CD14-positive monocyte (primary cell): ENCODE results near the gene ENTREP3. TPM values are rescaled to one million over a fixed set of nuclear protein-coding genes. Genes with fewer than 3 reads are reported as not detected.
"Not testable (repeated sequence)": the region's sequence is repeated elsewhere in the genome, so short reads cannot be mapped to it uniquely, and the experiment has no call there.

Experiments used
- DNase-seq, 3 donors: peaks; one replicate each; pipeline ENCODE4 v3.0.0-alpha.2; 2011 to 2022
- H2AFZ ChIP-seq: 2 replicates; pipeline ENCODE4 v1.6.0; 2012; ENCODE audit warnings: mild to moderate bottlenecking, low read depth, low read length, inconsistent platforms; ENCODE audit not compliant: insufficient read depth, poor library complexity, severe bottlenecking
- H3K27ac ChIP-seq, 2 donors: 1 replicate in 1 of 2; 2 replicates in 1 of 2; pipeline ENCODE4 v1.5.1; 2012 to 2013; ENCODE audit warnings: low read length in 2 of 2, control low read depth in 1 of 2, inconsistent platforms in 1 of 2, low read depth in 1 of 2, mild to moderate bottlenecking in 1 of 2
- H3K27me3 ChIP-seq, 2 donors: one replicate each; pipeline versions ENCODE4 v1.6.0 to v1.6.1; 2011 to 2013; ENCODE audit warnings: low read length in 2 of 2; ENCODE audit not compliant: control insufficient read depth in 2 of 2, insufficient read depth in 2 of 2
- H3K36me3 ChIP-seq, 2 donors: replicated peaks in 1 of 2; 1 replicate in 1 of 2; 2 replicates in 1 of 2; pipeline versions ENCODE4 v1.5.1 to v1.6.1; 2012 to 2013; ENCODE audit warnings: low read length in 2 of 2, control low read depth in 1 of 2, inconsistent platforms in 1 of 2, mild to moderate bottlenecking in 1 of 2; ENCODE audit not compliant: insufficient read depth in 2 of 2, control insufficient read depth in 1 of 2
- H3K4me1 ChIP-seq, 2 donors: 1 replicate in 1 of 2; 2 replicates in 1 of 2; pipeline versions ENCODE4 v1.5.1 to v1.6.1; 2012 to 2013; ENCODE audit warnings: low read length in 2 of 2, control low read depth in 1 of 2, inconsistent platforms in 1 of 2, mild to moderate bottlenecking in 1 of 2, moderate library complexity in 1 of 2; ENCODE audit not compliant: insufficient read depth in 2 of 2, control insufficient read depth in 1 of 2
- H3K4me2 ChIP-seq: replicated peaks from 2 replicates; pipeline ENCODE3; 2012; ENCODE audit warnings: low read length, moderate library complexity, mild to moderate bottlenecking; ENCODE audit not compliant: poor library complexity, severe bottlenecking; ENCODE audit errors: extremely low read depth
- H3K4me3 ChIP-seq, 3 experiments: fragments of 200-600 bp in 1 of 3; sonication (generic) in 1 of 3; replicated peaks in 1 of 3; 1 replicate in 2 of 3; 2 replicates in 1 of 3; pipeline ENCODE4 v1.5.1; 2011 to 2013; ENCODE audit warnings: low read length in 3 of 3, mild to moderate bottlenecking in 3 of 3, control low read depth in 2 of 3, low read depth in 2 of 3, inconsistent platforms in 1 of 3, moderate library complexity in 1 of 3
- H3K79me2 ChIP-seq: 2 replicates; pipeline ENCODE4 v1.6.0; 2012; ENCODE audit warnings: mild to moderate bottlenecking, control low read depth, inconsistent platforms, low read length, moderate library complexity; ENCODE audit not compliant: insufficient read depth
- H3K9ac ChIP-seq: 2 replicates; pipeline ENCODE4 v1.6.0; 2017; ENCODE audit warnings: low read length, mild to moderate bottlenecking; ENCODE audit not compliant: insufficient read depth, poor library complexity, severe bottlenecking
- H3K9me3 ChIP-seq, 2 donors: replicated peaks in 1 of 2; 1 replicate in 1 of 2; 2 replicates in 1 of 2; pipeline versions ENCODE4 v1.5.1 to v1.6.1; 2012 to 2013; ENCODE audit warnings: low read length in 2 of 2, control low read depth in 1 of 2; ENCODE audit not compliant: control insufficient read depth in 1 of 2, insufficient read depth in 1 of 2
- H4K20me1 ChIP-seq: 2 replicates; pipeline ENCODE4 v1.6.0; 2012; ENCODE audit warnings: mild to moderate bottlenecking, low read length, control low read depth, moderate library complexity; ENCODE audit not compliant: insufficient read depth
- H3K27ac Mint-ChIP-seq, 7 donors: one replicate each; pipeline ENCODE4 v1.8.0; 2020; ENCODE audit warnings: mild to moderate bottlenecking in 7 of 7, mixed read lengths in 7 of 7, moderate library complexity in 6 of 7, inconsistent platforms in 2 of 7
- H3K27me3 Mint-ChIP-seq, 3 donors: one replicate each; pipeline ENCODE4 v1.8.0; 2021 to 2022; ENCODE audit warnings: low read depth in 3 of 3, mild to moderate bottlenecking in 3 of 3, mixed read lengths in 3 of 3, moderate library complexity in 3 of 3, inconsistent platforms in 1 of 3
- H3K36me3 Mint-ChIP-seq, 2 donors: one replicate each; pipeline ENCODE4 v1.8.0; 2020; ENCODE audit warnings: mixed read lengths in 2 of 2, inconsistent platforms in 1 of 2, mild to moderate bottlenecking in 1 of 2
- H3K4me1 Mint-ChIP-seq: one replicate; pipeline ENCODE4 v1.8.0; 2020; ENCODE audit warnings: mild to moderate bottlenecking, mixed read lengths
- H3K4me3 Mint-ChIP-seq, 2 donors: one replicate each; pipeline ENCODE4 v1.8.0; 2020; ENCODE audit warnings: mild to moderate bottlenecking in 2 of 2, mixed read lengths in 2 of 2, moderate library complexity in 1 of 2
- H3K9me3 Mint-ChIP-seq, 7 donors: one replicate each; pipeline ENCODE4 v1.8.0; 2020 to 2022; ENCODE audit warnings: mixed read lengths in 7 of 7, mild to moderate bottlenecking in 6 of 7, moderate library complexity in 6 of 7, inconsistent platforms in 2 of 7
- WGBS: methylation state at CpG from one replicate; pipeline ENCODE4 v1.1.5; 2013; ENCODE audit warnings: missing lambda C conversion rate; ENCODE audit not compliant: insufficient coverage; 5-methylcytosine and 5-hydroxymethylcytosine counted together
- intact Hi-C, 2 donors: fragments of 100-400 bp; cut with micrococcal nuclease; formaldehyde crosslinking; loops; one replicate each; pipeline versions ENCODE4 v1.15.0 to v1.15.1; 2023
- polyA plus RNA-seq, 3 donors: library from polyadenylated mRNA; depleted of rRNA in 1 of 3; unstranded in 2 of 3; stranded (reverse) in 1 of 3; fragments of 300-500 nt in 2 of 3; fragments of >200 nt in 1 of 3; fragmentation: Illumina TruSeq in 2 of 3; gene quantifications; 1 replicate in 2 of 3; 2 replicates in 1 of 3; pipeline ENCODE4 v1.2.3, GENCODE V29; 2012 to 2021
- TF ChIP-seq, protein P1 (sequence below): fragments of 200-600 bp; IDR thresholded peaks from one replicate; pipeline ENCODE4 v1.8.0; 2022; ENCODE audit warnings: antibody characterized with exemption, mild to moderate bottlenecking

Gene ENTREP3
- polyA plus RNA-seq, 3 donors, result 0.87 to 7.5 (median 1.9) TPM

DNA sequence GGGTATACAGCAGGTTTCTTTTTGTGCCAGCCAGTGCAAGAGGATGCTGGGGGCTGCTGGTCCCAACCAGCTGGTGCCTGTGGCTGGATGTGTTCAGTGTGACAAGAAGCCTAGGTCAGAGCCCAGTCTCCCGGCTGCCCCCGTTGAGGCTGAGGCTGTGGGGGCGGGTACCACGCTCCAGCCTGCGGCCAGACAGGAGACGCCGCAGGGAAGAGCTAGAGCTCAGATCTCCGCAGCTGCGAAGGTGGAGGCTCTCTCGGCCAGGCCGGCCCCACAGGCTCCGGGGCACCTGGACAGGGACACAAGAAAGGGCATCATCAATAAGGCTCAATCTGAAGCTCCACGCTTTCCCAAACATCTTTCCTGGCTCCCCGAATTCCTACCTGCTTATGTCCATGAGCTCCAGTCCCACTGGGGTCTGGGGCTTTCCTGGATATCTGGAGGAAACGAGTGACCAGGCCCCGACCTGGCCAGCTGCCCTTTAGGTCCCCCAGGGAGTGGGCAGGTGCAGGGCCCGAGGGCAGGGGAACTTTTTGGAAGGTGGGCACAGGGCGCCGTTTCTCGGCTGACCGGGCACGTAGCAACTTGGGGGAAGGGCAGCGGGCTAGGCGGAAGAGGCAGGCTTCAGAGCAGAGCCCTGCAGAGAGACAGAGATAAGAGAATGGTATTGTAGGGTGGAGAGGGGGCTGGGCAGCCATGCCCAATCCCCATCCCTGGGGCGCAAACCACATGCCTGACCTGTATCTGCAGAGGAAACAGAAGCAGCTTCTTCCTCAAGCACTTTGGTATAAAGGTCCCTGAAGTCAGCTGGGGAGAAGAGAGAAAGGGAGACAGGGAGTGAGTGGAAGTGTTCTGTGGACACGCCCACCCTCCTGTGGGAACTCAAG lies 7.4 kb downstream of the ENTREP3 start:
- Histone ChIP-seq H3K36me3 (no peaks in the 10 kb centered on the region), H3K27ac (no peak overlapping the region), H3K9ac (no peak overlapping the region), H3K4me1 (peaks cover 22 to 34% of the 10 kb centered on the region in 2 donors), H3K27me3 (no peaks in the 10 kb centered on the region), H3K79me2 (peaks cover 11% of the 10 kb centered on the region), H3K4me2 (no peak overlapping the region), H4K20me1 (no peaks in the 10 kb centered on the region), H3K9me3 (no peaks in the 10 kb centered on the region), H3K4me3 (no peak overlapping the region), H2AFZ (no peak overlapping the region)
- H3K36me3 Mint-ChIP-seq, result peaks cover 5 to 11% of the 10 kb centered on the region in 2 donors
- TF ChIP-seq, protein P1, sequence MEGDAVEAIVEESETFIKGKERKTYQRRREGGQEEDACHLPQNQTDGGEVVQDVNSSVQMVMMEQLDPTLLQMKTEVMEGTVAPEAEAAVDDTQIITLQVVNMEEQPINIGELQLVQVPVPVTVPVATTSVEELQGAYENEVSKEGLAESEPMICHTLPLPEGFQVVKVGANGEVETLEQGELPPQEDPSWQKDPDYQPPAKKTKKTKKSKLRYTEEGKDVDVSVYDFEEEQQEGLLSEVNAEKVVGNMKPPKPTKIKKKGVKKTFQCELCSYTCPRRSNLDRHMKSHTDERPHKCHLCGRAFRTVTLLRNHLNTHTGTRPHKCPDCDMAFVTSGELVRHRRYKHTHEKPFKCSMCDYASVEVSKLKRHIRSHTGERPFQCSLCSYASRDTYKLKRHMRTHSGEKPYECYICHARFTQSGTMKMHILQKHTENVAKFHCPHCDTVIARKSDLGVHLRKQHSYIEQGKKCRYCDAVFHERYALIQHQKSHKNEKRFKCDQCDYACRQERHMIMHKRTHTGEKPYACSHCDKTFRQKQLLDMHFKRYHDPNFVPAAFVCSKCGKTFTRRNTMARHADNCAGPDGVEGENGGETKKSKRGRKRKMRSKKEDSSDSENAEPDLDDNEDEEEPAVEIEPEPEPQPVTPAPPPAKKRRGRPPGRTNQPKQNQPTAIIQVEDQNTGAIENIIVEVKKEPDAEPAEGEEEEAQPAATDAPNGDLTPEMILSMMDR, result no peak
- WGBS, result 96% methylated on average over 22 of the region's 26 CpGs
- H3K4me1 Mint-ChIP-seq, result peaks cover 27% of the 10 kb centered on the region
- intact Hi-C loops, result no loop called here
- DNase-seq, result no peak
- H3K27me3 Mint-ChIP-seq, result peaks cover 0 to 6% (median 2%) of the 10 kb centered on the region in 3 donors
- H3K27ac Mint-ChIP-seq, result peak overlapping the region in 1 of 7 donors; percentile 58
- H3K9me3 Mint-ChIP-seq, result no peaks in the 10 kb centered on the region
- no peak overlapping the region for H3K4me3 Mint-ChIP-seq

- Mint-ChIP-seq H3K36me3 (peaks cover 5 to 11% of the 10 kb centered on the region in 2 donors), H3K4me1 (peaks cover 37% of the 10 kb centered on the region)
- H3K9me3 Mint-ChIP-seq, H4K20me1 ChIP-seq, intact Hi-C loops, H3K4me3 ChIP-seq, H3K36me3 ChIP-seq, H3K9ac ChIP-seq, H3K4me3 Mint-ChIP-seq, H3K27me3 Mint-ChIP-seq, H3K27me3 ChIP-seq, H2AFZ ChIP-seq, H3K27ac ChIP-seq, H3K4me2 ChIP-seq, H3K9me3 ChIP-seq, H3K27ac Mint-ChIP-seq, DNase-seq: not testable (repeated sequence)
- Histone ChIP-seq H3K79me2 (peaks cover 18% of the 10 kb centered on the region), H3K4me1 (peaks cover 33 to 45% of the 10 kb centered on the region in 2 donors)
- WGBS, result 100% methylated on average over 2 of the region's 3 CpGs
Observed at GRCh38 chr1:155246796-155247195, 8.5 kb downstream of the ENTREP3 start.
